ENCODE measurements around the gene MAN2A2. TPM values are rescaled to one million over a fixed set of nuclear protein-coding genes. Genes with fewer than 3 reads are reported as not detected.

The MAN2A2 gene
- total and polyA plus RNA-seq, 2 experiments from 2014 or later, result 11.2 to 32.7 TPM

- Histone ChIP-seq H3K36me3 (replicated peaks; ENCODE audit: insufficient read depth, low read depth) (no peaks in the 10 kb centered on the region), H3K9me3 (ENCODE audit: low read depth) (no peaks in the 10 kb centered on the region), H3K27me3 (no peaks in the 10 kb centered on the region), H4K20me1 (ENCODE audit: insufficient read depth, poor library complexity, severe bottlenecking) (no peaks in the 10 kb centered on the region), H3K9me2 (replicated peaks; ENCODE audit: insufficient read depth) (no peaks in the 10 kb centered on the region), H3K79me2 (peaks cover 3% of the 10 kb centered on the region), H3K4me3 (peak overlapping the region; percentile 68), H3K4me2 (peak overlapping the region; percentile 98), H2AFZ (peak overlapping the region; percentile 95), H3K27ac (no peak overlapping the region), H3K4me1 (ENCODE audit: insufficient read depth) (peaks cover 17% of the 10 kb centered on the region)
- peak; percentile 93 for TF ChIP-seq CTCF (IDR thresholded peaks at IDR 0.05; ENCODE audit: poor library complexity)
- TF ChIP-seq EZH2phosphoT487 (IDR thresholded peaks at IDR 0.05; ENCODE audit: low read depth, severe bottlenecking, unreplicated experiment), result no peak
- no peak for TF ChIP-seq EZH2 (IDR thresholded peaks at IDR 0.05; ENCODE audit: borderline replicate concordance)
- peak; percentile 90 for DNase-seq (ENCODE audit: low spot score)
- WGBS (ENCODE audit: low lambda C conversion rate, missing lambda C conversion rate), result 10% methylated on average over 43 of the region's 56 CpGs
Observed at GRCh38 chr15:90956274-90957030, 53.4 kb downstream of the MAN2A2 start.

- peaks cover 3% of the 10 kb centered on the region for H3K79me2 ChIP-seq
- peak overlapping the region; percentile 98 for H3K4me2 ChIP-seq
- peak; percentile 56 for DNase-seq (ENCODE audit: low spot score)
Observed at GRCh38 chr15:90957031-90957790, 54.1 kb downstream of the MAN2A2 start.

GRCh38 chr15:90957791-90958190 is 54.7 kb downstream of the MAN2A2 start:
- Histone ChIP-seq H3K27ac (no peak overlapping the region), H3K4me2 (peak overlapping the region; percentile 98), H4K20me1 (ENCODE audit: insufficient read depth, poor library complexity, severe bottlenecking) (no peaks in the 10 kb centered on the region), H3K4me1 (ENCODE audit: insufficient read depth) (peaks cover 17% of the 10 kb centered on the region), H2AFZ (no peak overlapping the region), H3K9me3 (ENCODE audit: low read depth) (no peaks in the 10 kb centered on the region), H3K79me2 (peaks cover 3% of the 10 kb centered on the region), H3K9me2 (replicated peaks; ENCODE audit: insufficient read depth) (no peaks in the 10 kb centered on the region), H3K36me3 (replicated peaks; ENCODE audit: insufficient read depth, low read depth) (no peaks in the 10 kb centered on the region), H3K27me3 (no peaks in the 10 kb centered on the region), H3K4me3 (no peak overlapping the region)
- no peak for DNase-seq (ENCODE audit: low spot score)
- 80% methylated on average over 6 of the region's 6 CpGs for WGBS (ENCODE audit: low lambda C conversion rate, missing lambda C conversion rate)
- TF ChIP-seq EZH2 (IDR thresholded peaks at IDR 0.05; ENCODE audit: borderline replicate concordance), result no peak
- no peak for TF ChIP-seq CTCF (IDR thresholded peaks at IDR 0.05; ENCODE audit: poor library complexity)
- TF ChIP-seq EZH2phosphoT487 (IDR thresholded peaks at IDR 0.05; ENCODE audit: low read depth, severe bottlenecking, unreplicated experiment), result no peak

More at GRCh38 chr15:90957031-90957790, 54.1 kb downstream of the MAN2A2 start:
- H3K9me2 ChIP-seq (replicated peaks; ENCODE audit: insufficient read depth), result no peaks in the 10 kb centered on the region
- H3K4me1 ChIP-seq (ENCODE audit: insufficient read depth), result peaks cover 17% of the 10 kb centered on the region
- H4K20me1 ChIP-seq (ENCODE audit: insufficient read depth, poor library complexity, severe bottlenecking), result no peaks in the 10 kb centered on the region
- H2AFZ ChIP-seq, result peak overlapping the region; percentile 95
- peak overlapping the region; percentile 68 for H3K4me3 ChIP-seq
- WGBS (ENCODE audit: low lambda C conversion rate, missing lambda C conversion rate), result 12% methylated on average over 58 of the region's 63 CpGs
- no peaks in the 10 kb centered on the region for H3K36me3 ChIP-seq (replicated peaks; ENCODE audit: insufficient read depth, low read depth)
- TF ChIP-seq EZH2 (IDR thresholded peaks at IDR 0.05; ENCODE audit: borderline replicate concordance) (no peak), CTCF (IDR thresholded peaks at IDR 0.05; ENCODE audit: poor library complexity) (no peak), EZH2phosphoT487 (IDR thresholded peaks at IDR 0.05; ENCODE audit: low read depth, severe bottlenecking, unreplicated experiment) (no peak)
- H3K27me3 ChIP-seq, result no peaks in the 10 kb centered on the region
- H3K9me3 ChIP-seq (ENCODE audit: low read depth), result no peaks in the 10 kb centered on the region
- H3K27ac ChIP-seq, result no peak overlapping the region

Data from hepatocyte (in vitro differentiated cells).